Gastrocnemius medialis (tissue), 4 donors: ENCODE results near the gene IL9. TPM values are rescaled to one million over a fixed set of nuclear protein-coding genes. Genes with fewer than 3 reads are reported as not detected.

ENCODE experiments used
- ATAC-seq, 2 donors: fragments of 150-250 bp; one replicate each; pipeline ENCODE4 v1.9.1; 2016
- DNase-seq, 2 donors: peaks; one replicate each; pipeline ENCODE4 v3.0.0-alpha.2; 2019
- H3K27ac ChIP-seq, 4 donors: fragments of 200-600 bp; sonication (generic); 1 replicate in 1 of 4; 2 replicates in 3 of 4; pipeline ENCODE4 v1.5.1; 2016 to 2018; ENCODE audit warnings: mild to moderate bottlenecking in 2 of 4, moderate library complexity in 1 of 4
- H3K27me3 ChIP-seq, 3 donors: fragments of 200-600 bp; sonication (generic) in 2 of 3; 1 replicate in 1 of 3; 2 replicates in 2 of 3; pipeline versions ENCODE4 v1.5.1 to v1.6.0; 2016 to 2019; ENCODE audit warnings: mild to moderate bottlenecking in 1 of 3, moderate library complexity in 1 of 3
- H3K36me3 ChIP-seq, 2 donors: fragments of 200-600 bp; sonication (generic) in 1 of 2; one replicate each; pipeline ENCODE4 v1.5.1; 2017 to 2018
- H3K4me1 ChIP-seq, 2 donors: fragments of 200-600 bp; sonication (generic) in 1 of 2; one replicate each; pipeline ENCODE4 v1.5.1; 2016 to 2017; ENCODE audit warnings: mild to moderate bottlenecking in 2 of 2
- H3K4me3 ChIP-seq, 4 donors: fragments of 200-600 bp; sonication (generic) in 3 of 4; 1 replicate in 1 of 4; 2 replicates in 3 of 4; pipeline ENCODE4 v1.5.1; 2016 to 2019; ENCODE audit warnings: mild to moderate bottlenecking in 2 of 4
- H3K9me3 ChIP-seq, 3 donors: fragments of 200-600 bp; sonication (generic) in 2 of 3; 1 replicate in 1 of 3; 2 replicates in 2 of 3; pipeline ENCODE4 v1.5.1; 2016 to 2019
- POLR2A ChIP-seq, 2 donors: fragments of 450-650 bp; IDR thresholded peaks; one replicate each; pipeline ENCODE4 v1.6.1; 2017; ENCODE audit warnings: antibody characterized with exemption in 2 of 2, mild to moderate bottlenecking in 2 of 2, moderate library complexity in 2 of 2
- in situ Hi-C, 4 donors: fragments of 200-750 bp; cut with MboI; loops; one replicate each; pipeline versions ENCODE4 v1.15.0 to v1.8.0; 2017; ENCODE audit warnings: low sequenced_read_pairs in 4 of 4
- intact Hi-C: fragments of 100-400 bp; cut with DNase I; formaldehyde crosslinking; loops from one replicate; pipeline ENCODE4 v1.15.1; 2023; ENCODE audit warnings: low total_unique reads
- total RNA-seq, 4 donors: library from RNA; depleted of rRNA; stranded (reverse); fragments of >200 nt; gene quantifications; one replicate each; pipeline versions ENCODE4 v1.1.0 to v1.2.3, GENCODE V29; 2016
- TF ChIP-seq, protein P1 (sequence below), 5 experiments: fragments of 450-650 bp in 3 of 5; fragments of 200-600 bp in 2 of 5; sonication (generic) in 2 of 5; IDR thresholded peaks in 4 of 5; conservative IDR thresholded peaks in 1 of 5; 1 replicate in 4 of 5; 2 replicates in 1 of 5; pipeline ENCODE4 v1.5.1; 2016 to 2019; ENCODE audit warnings: antibody characterized with exemption in 5 of 5, mild to moderate bottlenecking in 3 of 5, moderate library complexity in 3 of 5

The IL9 gene
- total RNA-seq, 4 donors from 2014 or later, result not detected

DNA sequence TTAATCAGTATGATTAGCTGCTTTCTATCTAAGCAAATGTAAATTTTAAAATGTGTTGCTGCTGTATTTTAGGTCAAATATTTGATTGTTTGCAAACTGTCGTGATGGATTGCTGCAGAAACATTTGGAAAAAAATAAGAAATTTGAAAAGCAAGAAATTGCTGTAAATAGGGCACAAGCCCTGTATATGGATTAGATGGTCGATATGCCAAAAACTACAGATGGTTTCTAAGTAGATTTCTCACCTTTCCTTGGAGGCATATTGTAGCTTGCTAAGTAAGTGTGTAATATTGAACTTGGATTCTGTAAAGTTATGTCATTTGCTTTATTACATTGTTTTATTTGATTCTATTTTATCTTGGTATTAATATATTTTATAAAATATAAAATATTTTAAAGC is 46.1 kb upstream of the IL9 start:
- ATAC-seq (no peak), DNase-seq (no peak)
- Histone ChIP-seq H3K27me3 (no peaks in the 10 kb centered on the region), H3K4me3 (no peak overlapping the region), H3K36me3 (no peaks in the 10 kb centered on the region), H3K9me3 (no peaks in the 10 kb centered on the region), H3K4me1 (no peaks in the 10 kb centered on the region), H3K27ac (no peak overlapping the region)
- in situ Hi-C loops, result loop anchor here in 3 of 4 donors (5.0 to 10.0 kb wide), 4 partner anchors 133 to 273 kb away; no protein-coding TSS in a partner anchor
- intact Hi-C loops, result no loop called here
- TF ChIP-seq, protein P1, sequence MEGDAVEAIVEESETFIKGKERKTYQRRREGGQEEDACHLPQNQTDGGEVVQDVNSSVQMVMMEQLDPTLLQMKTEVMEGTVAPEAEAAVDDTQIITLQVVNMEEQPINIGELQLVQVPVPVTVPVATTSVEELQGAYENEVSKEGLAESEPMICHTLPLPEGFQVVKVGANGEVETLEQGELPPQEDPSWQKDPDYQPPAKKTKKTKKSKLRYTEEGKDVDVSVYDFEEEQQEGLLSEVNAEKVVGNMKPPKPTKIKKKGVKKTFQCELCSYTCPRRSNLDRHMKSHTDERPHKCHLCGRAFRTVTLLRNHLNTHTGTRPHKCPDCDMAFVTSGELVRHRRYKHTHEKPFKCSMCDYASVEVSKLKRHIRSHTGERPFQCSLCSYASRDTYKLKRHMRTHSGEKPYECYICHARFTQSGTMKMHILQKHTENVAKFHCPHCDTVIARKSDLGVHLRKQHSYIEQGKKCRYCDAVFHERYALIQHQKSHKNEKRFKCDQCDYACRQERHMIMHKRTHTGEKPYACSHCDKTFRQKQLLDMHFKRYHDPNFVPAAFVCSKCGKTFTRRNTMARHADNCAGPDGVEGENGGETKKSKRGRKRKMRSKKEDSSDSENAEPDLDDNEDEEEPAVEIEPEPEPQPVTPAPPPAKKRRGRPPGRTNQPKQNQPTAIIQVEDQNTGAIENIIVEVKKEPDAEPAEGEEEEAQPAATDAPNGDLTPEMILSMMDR (IDR thresholded peaks at IDR 0.05 in 4 of 5, conservative IDR thresholded peaks at IDR 0.05 in 1 of 5), result no peak
- no peak for TF ChIP-seq POLR2A (IDR thresholded peaks at IDR 0.05)

DNA sequence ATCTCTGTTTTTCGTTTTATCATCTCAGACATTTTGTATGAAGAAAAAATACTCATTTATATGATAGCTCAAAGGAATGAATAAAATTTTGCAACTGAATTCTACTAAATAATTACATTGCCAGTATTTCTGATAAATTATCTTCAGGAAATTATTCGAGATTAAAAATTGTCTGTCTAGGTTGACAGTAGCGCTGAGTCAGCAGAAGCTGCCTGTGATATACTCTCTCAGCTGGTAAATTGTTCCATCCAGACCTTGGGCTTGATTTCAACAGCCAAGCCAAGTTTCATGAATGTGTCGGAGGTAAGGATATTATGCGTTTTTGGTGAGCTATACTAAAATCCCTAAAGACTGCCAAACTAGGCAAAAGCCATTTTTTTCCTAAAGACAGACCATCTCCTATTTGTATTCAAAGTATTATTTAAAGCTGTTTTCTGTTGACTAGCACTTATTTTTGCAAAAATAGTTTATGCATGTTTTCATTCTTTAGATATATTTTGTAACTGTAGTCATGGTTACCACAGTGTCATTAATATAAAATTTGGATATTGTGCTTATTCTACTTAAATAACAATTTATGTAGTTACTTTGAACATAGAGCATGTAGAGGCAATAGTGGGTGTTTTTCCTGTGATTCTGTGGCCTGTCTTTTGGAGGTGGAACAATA is 41.7 kb upstream of the IL9 start:
- no peak overlapping the region for H3K27ac ChIP-seq
- no peaks in the 10 kb centered on the region for H3K27me3 ChIP-seq
- no peaks in the 10 kb centered on the region for H3K4me1 ChIP-seq
- in situ Hi-C loops, result no loop called here
- H3K4me3 ChIP-seq, result no peak overlapping the region
- no peaks in the 10 kb centered on the region for H3K9me3 ChIP-seq
- intact Hi-C loops, result no loop called here
- ATAC-seq (no peak), DNase-seq (no peak)
- no peaks in the 10 kb centered on the region for H3K36me3 ChIP-seq
- no peak for TF ChIP-seq POLR2A (IDR thresholded peaks at IDR 0.05)
- TF ChIP-seq, protein P1 (IDR thresholded peaks at IDR 0.05 in 4 of 5, conservative IDR thresholded peaks at IDR 0.05 in 1 of 5), result no peak

DNA sequence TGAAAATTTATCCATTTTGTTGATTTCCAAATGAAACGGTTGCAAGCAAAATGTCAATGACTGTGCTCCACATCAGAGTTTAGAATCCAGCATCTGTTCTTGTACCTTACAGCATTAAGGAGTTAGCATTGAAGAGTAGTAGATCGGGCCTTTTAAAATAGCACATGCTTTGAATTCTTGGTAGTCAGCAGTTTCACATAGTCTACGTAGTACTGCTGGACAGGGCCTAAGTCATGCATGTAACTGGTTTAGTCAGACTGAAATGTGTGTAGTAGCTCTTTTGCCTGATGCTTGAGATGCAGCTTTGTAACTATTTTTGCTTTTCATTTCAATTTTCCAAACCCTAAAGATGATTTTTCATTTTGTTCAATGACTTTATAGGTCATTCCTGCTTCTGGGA is 39.3 kb upstream of the IL9 start:
- TF ChIP-seq, protein P1 (IDR thresholded peaks at IDR 0.05 in 4 of 5, conservative IDR thresholded peaks at IDR 0.05 in 1 of 5), result no peak
- no peak for TF ChIP-seq POLR2A (IDR thresholded peaks at IDR 0.05)
- in situ Hi-C loops (no loop called here), intact Hi-C loops (no loop called here)

DNA sequence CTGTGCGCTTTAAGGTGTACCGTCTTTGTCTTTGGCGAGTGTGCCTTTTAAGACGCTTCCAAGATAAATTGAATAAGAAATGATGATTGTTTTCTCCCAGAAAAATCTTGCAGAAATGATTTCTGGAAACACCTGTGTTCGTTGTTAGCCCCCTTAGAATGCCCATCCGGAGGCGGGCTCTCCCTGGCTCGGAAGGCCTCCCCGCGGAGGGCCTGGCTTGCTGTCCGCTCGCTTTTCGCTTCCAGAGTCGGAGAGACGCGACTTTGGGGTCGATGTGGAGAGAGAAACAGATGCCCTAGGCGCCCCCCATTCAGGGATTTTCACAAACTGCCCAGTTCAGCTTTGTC is 35.3 kb upstream of the IL9 start:
- no peak overlapping the region for H3K27ac ChIP-seq
- no peak overlapping the region for H3K4me3 ChIP-seq
- no peak for TF ChIP-seq POLR2A (IDR thresholded peaks at IDR 0.05)
- TF ChIP-seq, protein P1 (IDR thresholded peaks at IDR 0.05 in 4 of 5, conservative IDR thresholded peaks at IDR 0.05 in 1 of 5), result no peak
- DNase-seq, result no peak
- no peak for ATAC-seq
- in situ Hi-C loops, result no loop called here
- no peaks in the 10 kb centered on the region for H3K36me3 ChIP-seq
- peaks cover 41 to 54% (median 49%) of the 10 kb centered on the region in 3 donors for H3K27me3 ChIP-seq
- H3K9me3 ChIP-seq, result no peaks in the 10 kb centered on the region
- H3K4me1 ChIP-seq, result peaks cover 0 to 4% of the 10 kb centered on the region in 2 donors
- intact Hi-C loops, result no loop called here

More for the DNA sequence above, 39.3 kb upstream of the IL9 start:
- Histone ChIP-seq H3K27me3 (peaks cover 12 to 18% (median 16%) of the 10 kb centered on the region in 3 donors), H3K9me3 (no peaks in the 10 kb centered on the region), H3K36me3 (no peaks in the 10 kb centered on the region), H3K4me1 (peaks cover 0 to 2% of the 10 kb centered on the region in 2 donors), H3K4me3 (no peak overlapping the region), H3K27ac (no peak overlapping the region)
- DNase-seq (no peak), ATAC-seq (no peak)
